Endothelial cell (in vitro differentiated cells): Measurements from ENCODE around the gene CCDC63. TPM values are rescaled to one million over a fixed set of nuclear protein-coding genes. Genes with fewer than 3 reads are reported as not detected.

Experiments used
- DNase-seq: peaks from one replicate; pipeline ENCODE4 v3.0.0; 2021; ENCODE audit warnings: low spot score
- H3K27ac Mint-ChIP-seq: one replicate; pipeline ENCODE4 v1.8.0; 2021; ENCODE audit warnings: mixed read lengths, inconsistent platforms; ENCODE audit not compliant: unreplicated experiment
- H3K27me3 Mint-ChIP-seq: one replicate; pipeline ENCODE4 v1.8.0; 2021; ENCODE audit warnings: mild to moderate bottlenecking, moderate library complexity, mixed read lengths, inconsistent platforms; ENCODE audit not compliant: unreplicated experiment
- H3K36me3 Mint-ChIP-seq: one replicate; pipeline ENCODE4 v1.8.0; 2021; ENCODE audit warnings: mild to moderate bottlenecking, low read depth, mixed read lengths, inconsistent platforms; ENCODE audit not compliant: unreplicated experiment
- H3K4me1 Mint-ChIP-seq: one replicate; pipeline ENCODE4 v1.8.0; 2021; ENCODE audit warnings: mild to moderate bottlenecking, mixed read lengths, inconsistent platforms; ENCODE audit not compliant: unreplicated experiment
- H3K4me3 Mint-ChIP-seq: one replicate; pipeline ENCODE4 v1.8.0; 2021; ENCODE audit warnings: mild to moderate bottlenecking, mixed read lengths, inconsistent platforms; ENCODE audit not compliant: unreplicated experiment
- H3K9me3 Mint-ChIP-seq: one replicate; pipeline ENCODE4 v1.8.0; 2021; ENCODE audit warnings: mixed read lengths, inconsistent platforms; ENCODE audit not compliant: unreplicated experiment
- CTCF ChIP-seq: fragments of 200-600 bp; sonication (generic); IDR thresholded peaks from one replicate; pipeline ENCODE4 v1.5.0; 2021; ENCODE audit warnings: antibody characterized with exemption; ENCODE audit not compliant: unreplicated experiment
- total RNA-seq: library from RNA; stranded (reverse); fragmentation: NEBNext Ultra II Directional; extraction: Animal tissue kit (Norgen Biotek cat#: 25700); gene quantifications from one replicate; pipeline ENCODE4 v1.2.1, GENCODE V29; 2021; ENCODE audit not compliant: unreplicated experiment

The CCDC63 gene
- total RNA-seq, 1 donor from 2014 or later: 0.36 TPM

GRCh38 chr12:110809149-110809548 is 37.6 kb upstream of the CCDC63 start:
- Mint-ChIP-seq H3K4me1 (no peaks in the 10 kb centered on the region), H3K36me3 (no peaks in the 10 kb centered on the region), H3K4me3 (no peak overlapping the region), H3K9me3 (no peaks in the 10 kb centered on the region), H3K27ac (no peak overlapping the region), H3K27me3 (no peaks in the 10 kb centered on the region)
- no peak for DNase-seq
- TF ChIP-seq CTCF: no peak

GRCh38 chr12:110811972-110812371 is 34.8 kb upstream of the CCDC63 start:
- H3K27ac Mint-ChIP-seq: no peak overlapping the region

GRCh38 chr12:110813285-110813684 is 33.5 kb upstream of the CCDC63 start:
- no peak overlapping the region for H3K27ac Mint-ChIP-seq
- no peak for DNase-seq
- H3K9me3 Mint-ChIP-seq: no peaks in the 10 kb centered on the region
- TF ChIP-seq CTCF: no peak
- H3K4me3 Mint-ChIP-seq: no peak overlapping the region
- no peaks in the 10 kb centered on the region for H3K36me3 Mint-ChIP-seq
- no peaks in the 10 kb centered on the region for H3K27me3 Mint-ChIP-seq
- no peaks in the 10 kb centered on the region for H3K4me1 Mint-ChIP-seq

More at GRCh38 chr12:110811972-110812371, 34.8 kb upstream of the CCDC63 start:
- Mint-ChIP-seq H3K36me3 (no peaks in the 10 kb centered on the region), H3K9me3 (no peaks in the 10 kb centered on the region), H3K27me3 (no peaks in the 10 kb centered on the region), H3K4me1 (no peaks in the 10 kb centered on the region), H3K4me3 (no peak overlapping the region)
- no peak for TF ChIP-seq CTCF
- DNase-seq: no peak

GRCh38 chr12:110813756-110814155 is 33.0 kb upstream of the CCDC63 start:
- H3K27ac Mint-ChIP-seq: no peak overlapping the region
- TF ChIP-seq CTCF: no peak
- H3K27me3 Mint-ChIP-seq: no peaks in the 10 kb centered on the region
- DNase-seq: no peak
- H3K36me3 Mint-ChIP-seq: no peaks in the 10 kb centered on the region
- H3K9me3 Mint-ChIP-seq: no peaks in the 10 kb centered on the region
- no peak overlapping the region for H3K4me3 Mint-ChIP-seq
- no peaks in the 10 kb centered on the region for H3K4me1 Mint-ChIP-seq

GRCh38 chr12:110816248-110816647 is 30.5 kb upstream of the CCDC63 start:
- no peak for DNase-seq
- Mint-ChIP-seq H3K9me3 (no peaks in the 10 kb centered on the region), H3K27ac (no peak overlapping the region), H3K27me3 (no peaks in the 10 kb centered on the region), H3K4me1 (no peaks in the 10 kb centered on the region), H3K36me3 (no peaks in the 10 kb centered on the region), H3K4me3 (no peak overlapping the region)
- TF ChIP-seq CTCF: no peak
